ENCODE data around the gene TRPC6. TPM values are rescaled to one million over a fixed set of nuclear protein-coding genes. Genes with fewer than 3 reads are reported as not detected.
A peak's percentile ranks its signal among the peaks of the same experiment; 100 is the strongest.

Gene TRPC6
- total RNA-seq, 1 donor from 2014 or later = 0.19 TPM

DNA sequence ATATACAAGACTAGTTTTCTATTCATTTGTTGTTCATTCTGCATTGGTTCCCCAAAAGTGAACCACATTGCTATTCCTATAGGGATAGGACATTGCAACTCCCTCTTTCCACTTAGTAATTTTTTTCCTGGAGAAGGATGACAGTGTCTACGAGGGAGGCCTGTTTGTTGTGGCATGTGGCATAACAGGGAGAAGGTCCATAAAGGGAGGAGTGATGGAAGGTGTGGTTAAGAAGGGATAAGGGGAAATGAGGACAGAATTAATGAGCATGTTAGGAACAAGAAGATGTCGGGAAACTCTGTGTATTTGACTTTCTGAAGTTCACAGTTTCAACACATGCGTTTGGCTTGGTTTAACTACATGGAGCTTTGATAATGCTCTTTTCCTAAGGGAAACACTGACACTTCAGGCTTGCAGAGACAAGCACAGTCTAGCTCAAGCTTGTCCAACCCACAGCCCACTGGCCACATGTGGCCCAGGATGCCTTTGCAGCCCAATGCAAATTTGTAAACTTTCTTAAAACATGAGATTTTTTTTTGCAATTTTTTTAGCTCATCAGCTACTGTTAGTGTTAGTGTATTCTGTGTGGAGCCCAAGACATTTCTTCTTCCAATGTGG is 149.7 kb downstream of the TRPC6 start:
- intact Hi-C loops (cut with DNase I) = no loop called here
- no peak for DNase-seq (ENCODE audit: missing footprints)
- ATAC-seq = peak; percentile 32

DNA sequence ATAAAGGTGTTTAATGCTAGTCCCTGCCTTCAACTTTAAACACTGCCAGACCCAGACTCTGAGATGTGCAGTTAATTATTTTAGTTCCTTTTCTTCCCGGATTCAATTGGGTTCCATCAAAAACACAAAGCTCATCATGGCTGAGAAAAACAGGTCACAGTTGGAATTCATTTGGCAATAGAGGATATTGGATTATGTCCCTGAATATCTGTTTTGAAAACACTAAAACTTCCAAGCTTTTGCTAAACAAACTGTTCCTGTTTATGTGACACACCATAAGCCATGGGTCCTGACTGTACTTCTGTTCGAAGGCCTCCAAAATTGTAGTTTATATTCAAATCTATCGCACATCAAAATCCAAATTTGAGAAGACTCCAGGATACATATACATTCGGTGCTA is 150.7 kb downstream of the TRPC6 start:
- intact Hi-C loops (cut with DNase I) = no loop called here
- no peak for DNase-seq (ENCODE audit: missing footprints)

GRCh38 chr11:101429703-101430540 is 153.9 kb downstream of the TRPC6 start:
- no peak for DNase-seq (ENCODE audit: missing footprints)
- intact Hi-C loops (cut with DNase I) = no loop called here
- ATAC-seq = peak; percentile 46

More for the DNA sequence above, 150.7 kb downstream of the TRPC6 start:
- ATAC-seq = no peak

DNA sequence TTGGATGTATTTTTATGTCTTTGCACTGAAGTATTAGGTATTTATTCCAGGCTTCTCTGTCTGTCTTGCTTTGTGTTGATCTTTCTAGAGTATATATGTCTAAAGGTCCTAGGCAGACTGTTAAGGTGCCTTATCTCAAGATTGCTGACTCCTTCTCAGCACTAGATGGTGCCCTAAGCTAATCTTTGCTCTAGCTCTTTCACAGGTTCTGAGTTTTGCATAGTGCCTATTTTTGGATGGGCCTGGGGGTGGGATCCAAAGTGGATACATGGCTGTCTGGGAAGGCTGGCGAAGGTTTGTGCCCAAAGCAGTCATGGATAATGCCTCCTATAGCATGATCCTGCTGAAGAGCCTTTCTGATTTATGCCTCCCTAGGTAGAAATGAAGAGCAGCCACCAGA is 154.9 kb downstream of the TRPC6 start:
- DNase-seq (ENCODE audit: missing footprints) = no peak
- no peak for ATAC-seq
- intact Hi-C loops (cut with DNase I) = no loop called here

- intact Hi-C loops (cut with DNase I) = no loop called here
- ATAC-seq = peak; percentile 23
Observed at GRCh38 chr11:101407324-101407723, 176.5 kb downstream of the TRPC6 start.

More at GRCh38 chr11:101407324-101407723, 176.5 kb downstream of the TRPC6 start:
- no peak for DNase-seq (ENCODE audit: missing footprints)

Small RNA genes lying within 50 kb of the gene (microRNA-seq; reads per million reads assigned to microRNA genes)
- gene MIR3920 = not detected

Data from Right ventricle myocardium inferior (tissue), 1 donor.